ENCODE measurements around the gene C1orf198. TPM values are rescaled to one million over a fixed set of nuclear protein-coding genes. Genes with fewer than 3 reads are reported as not detected.

C1orf198 gene
- total RNA-seq, 1 donor from 2014 or later: 48.5 TPM

- Mint-ChIP-seq H3K9me3 (no peaks in the 10 kb centered on the region), H3K4me3 (no peak overlapping the region), H3K27ac (no peak overlapping the region), H3K36me3 (no peaks in the 10 kb centered on the region), H3K27me3 (ENCODE audit: insufficient read depth, low read depth) (peaks cover 13% of the 10 kb centered on the region), H3K4me1 (peaks cover 28% of the 10 kb centered on the region)
- Histone ChIP-seq H3K27me3 (no peaks in the 10 kb centered on the region), H2AFZ (replicated peaks) (no peak overlapping the region), H3K9ac (no peak overlapping the region), H4K20me1 (ENCODE audit: low read depth) (no peaks in the 10 kb centered on the region), H3K27ac (no peak overlapping the region), H3F3A (ENCODE audit: low read depth) (no peaks in the 10 kb centered on the region), H3K4me1 (no peaks in the 10 kb centered on the region), H3K9me3 (ENCODE audit: low read depth) (no peaks in the 10 kb centered on the region), H3K4me2 (no peak overlapping the region), H3K79me2 (ENCODE audit: low read depth) (no peaks in the 10 kb centered on the region), H3K4me3 (no peak overlapping the region), H3K36me3 (no peaks in the 10 kb centered on the region)
- no peak for DNase-seq (ENCODE audit: low spot score)
- TF ChIP-seq EZH2 (IDR thresholded peaks at IDR 0.05): no peak
- TF ChIP-seq CTCF (IDR thresholded peaks at IDR 0.05): no peak
- TF ChIP-seq EZH2phosphoT487 (IDR thresholded peaks at IDR 0.05): no peak
These were observed 46.2 kb downstream of the C1orf198 start for GRCh38 chr1:230822092-230822581.

- Histone ChIP-seq H3K9me3 (ENCODE audit: low read depth) (no peaks in the 10 kb centered on the region), H3F3A (ENCODE audit: low read depth) (no peaks in the 10 kb centered on the region), H3K27ac (no peak overlapping the region), H3K36me3 (no peaks in the 10 kb centered on the region), H3K4me1 (no peaks in the 10 kb centered on the region), H4K20me1 (ENCODE audit: low read depth) (no peaks in the 10 kb centered on the region), H3K27me3 (no peaks in the 10 kb centered on the region), H2AFZ (replicated peaks) (no peak overlapping the region), H3K79me2 (ENCODE audit: low read depth) (no peaks in the 10 kb centered on the region), H3K9ac (no peak overlapping the region), H3K4me2 (no peak overlapping the region), H3K4me3 (no peak overlapping the region)
- no peak for TF ChIP-seq EZH2 (IDR thresholded peaks at IDR 0.05)
- no peak for TF ChIP-seq CTCF (IDR thresholded peaks at IDR 0.05)
- TF ChIP-seq EZH2phosphoT487 (IDR thresholded peaks at IDR 0.05): no peak
- H3K4me1 Mint-ChIP-seq: peaks cover 22% of the 10 kb centered on the region
- peaks cover 13% of the 10 kb centered on the region for H3K27me3 Mint-ChIP-seq (ENCODE audit: insufficient read depth, low read depth)
- no peaks in the 10 kb centered on the region for H3K36me3 Mint-ChIP-seq
- H3K9me3 Mint-ChIP-seq: no peaks in the 10 kb centered on the region
- DNase-seq (ENCODE audit: low spot score): no peak
- peak overlapping the region; percentile 77 for H3K27ac Mint-ChIP-seq
- H3K4me3 Mint-ChIP-seq: no peak overlapping the region
These were observed 47.0 kb downstream of the C1orf198 start for GRCh38 chr1:230821346-230821745.

- TF ChIP-seq EZH2phosphoT487 (IDR thresholded peaks at IDR 0.05) (no peak), CTCF (IDR thresholded peaks at IDR 0.05) (no peak), EZH2 (IDR thresholded peaks at IDR 0.05) (no peak)
- Mint-ChIP-seq H3K36me3 (no peaks in the 10 kb centered on the region), H3K4me1 (peaks cover 15% of the 10 kb centered on the region), H3K9me3 (no peaks in the 10 kb centered on the region), H3K27ac (no peak overlapping the region), H3K4me3 (no peak overlapping the region), H3K27me3 (ENCODE audit: insufficient read depth, low read depth) (peaks cover 13% of the 10 kb centered on the region)
- H3F3A ChIP-seq (ENCODE audit: low read depth): no peaks in the 10 kb centered on the region
- H3K27me3 ChIP-seq: no peaks in the 10 kb centered on the region
- no peak overlapping the region for H3K9ac ChIP-seq
- H3K4me1 ChIP-seq: no peaks in the 10 kb centered on the region
- no peak overlapping the region for H2AFZ ChIP-seq (replicated peaks)
- H3K4me2 ChIP-seq: no peak overlapping the region
- H4K20me1 ChIP-seq (ENCODE audit: low read depth): no peaks in the 10 kb centered on the region
- no peaks in the 10 kb centered on the region for H3K79me2 ChIP-seq (ENCODE audit: low read depth)
- H3K4me3 ChIP-seq: no peak overlapping the region
- H3K36me3 ChIP-seq: no peaks in the 10 kb centered on the region
- H3K9me3 ChIP-seq (ENCODE audit: low read depth): no peaks in the 10 kb centered on the region
- no peak for DNase-seq (ENCODE audit: low spot score)
- no peak overlapping the region for H3K27ac ChIP-seq
These were observed 47.8 kb downstream of the C1orf198 start for GRCh38 chr1:230820568-230820967.

All from neural progenitor cell (in vitro differentiated cells).